HepG2 (cell line): ENCODE measurements around the gene ATXN7L2. TPM values are rescaled to one million over a fixed set of nuclear protein-coding genes. Genes with fewer than 3 reads are reported as not detected.

Source experiments
- ATAC-seq: fragments of 200-7000 bp; cut with Tn5 transposase; 3 replicates; pipeline ENCODE4 v1.9.1; 2020; ENCODE audit warnings: mild to moderate bottlenecking, moderate library complexity
- Bru-seq: library from RNA; stranded (reverse); fragments of 400-500 nt; gene quantifications from one replicate; lab custom pipeline; 2021; lab: Mats Ljungman, UMichigan
- BruChase-seq, 2 experiments: library from RNA; stranded (reverse); fragments of 400-500 nt; gene quantifications; one replicate each; lab custom pipeline; 2021; lab: Mats Ljungman, UMichigan
- BruUV-seq: library from RNA; stranded (reverse); fragments of 400-500 nt; replicated peaks from 2 replicates; lab custom pipeline; 2021; lab: Mats Ljungman, UMichigan
- CTCF ChIA-PET: fragments of 300-600 bp; formaldehyde crosslinking; extraction: SDS; loops from one replicate; lab custom pipeline; 2021; ENCODE audit warnings: low total read pairs, inconsistent platforms, low intra/inter-chr PET ratio; lab: Yijun Ruan, JAX
- POLR2A ChIA-PET: fragments of 350-600 bp; sonication (Branson Sonifier 250); formaldehyde crosslinking; loops from one replicate; lab custom pipeline; 2020; ENCODE audit warnings: antibody characterized with exemption, inconsistent platforms; lab: Yijun Ruan, JAX
- DNase-seq: peaks from one replicate; pipeline ENCODE4 v3.0.0-alpha.2; 2015; ENCODE audit warnings: low spot score
- FAIRE-seq: peaks from 3 replicates; lab custom pipeline; 2011; peaks lifted over from hg19 to GRCh38; lab: Jason Lieb, UNC
- H2AFZ ChIP-seq: one replicate; pipeline ENCODE4 v1.6.1; 2011; ENCODE audit warnings: low read length, inconsistent platforms
- H3K27ac ChIP-seq: fragments of 300-600 bp; 3 replicates; pipeline ENCODE4 v1.8.0; 2011; ENCODE audit warnings: mixed run types, mild to moderate bottlenecking, mixed read lengths, low read length, inconsistent platforms; ENCODE audit not compliant: insufficient read depth; ENCODE audit errors: extremely low read length
- H3K27me3 ChIP-seq, 2 experiments: fragments of 200-600 bp in 1 of 2; 2 replicates in 1 of 2; 3 replicates in 1 of 2; pipeline versions ENCODE4 v1.6.0 to v1.8.0; 2011; ENCODE audit warnings: low read length in 2 of 2, mild to moderate bottlenecking in 2 of 2, moderate library complexity in 2 of 2, inconsistent platforms in 1 of 2; ENCODE audit not compliant: insufficient read depth in 2 of 2, control insufficient read depth in 1 of 2
- H3K36me3 ChIP-seq, 2 experiments: fragments of 200-600 bp in 1 of 2; replicated peaks in 1 of 2; 2 replicates in 1 of 2; 3 replicates in 1 of 2; pipeline versions ENCODE4 v1.5.1 to v1.8.0; 2011; ENCODE audit warnings: low read length in 2 of 2, inconsistent platforms in 1 of 2; ENCODE audit not compliant: insufficient read depth in 2 of 2, control insufficient read depth in 1 of 2
- H3K4me1 ChIP-seq: 2 replicates; pipeline ENCODE4 v1.5.1; 2012; ENCODE audit warnings: low read length, inconsistent platforms; ENCODE audit not compliant: insufficient read depth
- H3K4me2 ChIP-seq: 2 replicates; pipeline ENCODE4 v1.6.0; 2011; ENCODE audit warnings: low read depth, low read length, inconsistent platforms
- H3K4me3 ChIP-seq, 3 experiments: fragments of 200-600 bp in 1 of 3; sonication (generic), shearing (Covaris generic) in 1 of 3; replicated peaks in 1 of 3; 2 replicates each; pipeline ENCODE4 v1.5.1; 2011 to 2016; ENCODE audit warnings: low read length in 3 of 3, inconsistent platforms in 2 of 3, low read depth in 2 of 3, mild to moderate bottlenecking in 2 of 3, control low read depth in 1 of 3, mixed read lengths in 1 of 3; ENCODE audit not compliant: insufficient read depth in 1 of 3
- H3K79me2 ChIP-seq: one replicate; pipeline ENCODE4 v1.6.1; 2011; ENCODE audit warnings: low read length, inconsistent platforms; ENCODE audit not compliant: insufficient read depth
- H3K9ac ChIP-seq: 2 replicates; pipeline ENCODE4 v1.6.0; 2011; ENCODE audit warnings: mild to moderate bottlenecking, low read depth, low read length, inconsistent platforms; ENCODE audit not compliant: insufficient read depth
- H3K9me3 ChIP-seq: 2 replicates; pipeline ENCODE4 v1.5.1; 2012; ENCODE audit warnings: mild to moderate bottlenecking, low read length
- H4K20me1 ChIP-seq: 2 replicates; pipeline ENCODE4 v1.6.0; 2011; ENCODE audit warnings: inconsistent platforms, mild to moderate bottlenecking, low read length, moderate library complexity; ENCODE audit not compliant: insufficient read depth
- BRD4 ChIP-seq: sonication (generic); formaldehyde crosslinking; IDR thresholded peaks from 2 replicates; pipeline ENCODE4 v1.4.0; 2020; ENCODE audit warnings: missing genetic modification reagents
- FOXC1 ChIP-seq: sonication (generic); formaldehyde crosslinking; IDR thresholded peaks from 2 replicates; pipeline ENCODE4 v1.8.0; 2022; ENCODE audit warnings: mild to moderate bottlenecking, missing genetic modification reagents, borderline replicate concordance
- HHEX ChIP-seq: IDR thresholded peaks from 2 replicates; pipeline ENCODE4 v1.6.1; 2016; ENCODE audit warnings: control low read depth
- SKI ChIP-seq: fragments of 450-650 bp; IDR thresholded peaks from one replicate; pipeline ENCODE4 v1.6.1; 2018; ENCODE audit warnings: mild to moderate bottlenecking; ENCODE audit not compliant: partially characterized antibody
- SMAD1 ChIP-seq: sonication (generic); formaldehyde crosslinking; IDR thresholded peaks from 2 replicates; pipeline ENCODE4 v1.4.0; 2020; ENCODE audit warnings: missing genetic modification reagents, low read depth, mild to moderate bottlenecking, borderline replicate concordance
- TBX3 ChIP-seq: fragments of 450-650 bp; IDR thresholded peaks from 2 replicates; pipeline ENCODE4 v1.6.1; 2017; ENCODE audit warnings: antibody characterized with exemption, mild to moderate bottlenecking, inconsistent platforms, borderline replicate concordance
- ZC3H4 ChIP-seq: sonication (generic); formaldehyde crosslinking; IDR thresholded peaks from 2 replicates; pipeline ENCODE4 v1.4.0; 2020; ENCODE audit warnings: missing genetic modification reagents, borderline replicate concordance
- ZNF3 ChIP-seq: IDR thresholded peaks from 2 replicates; pipeline ENCODE4 v1.7.0; 2017; ENCODE audit warnings: inconsistent platforms
- ZNF441 ChIP-seq: sonication (generic); formaldehyde crosslinking; IDR thresholded peaks from 2 replicates; pipeline ENCODE4 v1.7.0; 2021; ENCODE audit warnings: missing genetic modification reagents, borderline replicate concordance
- ZNF589 ChIP-seq: sonication (generic); formaldehyde crosslinking; conservative IDR thresholded peaks from 2 replicates; pipeline ENCODE4 v1.8.0; 2022; ENCODE audit warnings: mild to moderate bottlenecking, moderate library complexity, missing genetic modification reagents
- ZNF7 ChIP-seq: IDR thresholded peaks from 2 replicates; pipeline ENCODE4 v1.6.1; 2016; ENCODE audit warnings: missing biosample characterization, missing genetic modification reagents
- ZNF720 ChIP-seq: sonication (generic); formaldehyde crosslinking; IDR thresholded peaks from 2 replicates; pipeline ENCODE4 v1.4.0; 2020; ENCODE audit warnings: missing genetic modification reagents
- ZNF878 ChIP-seq: sonication (generic); formaldehyde crosslinking; IDR thresholded peaks from 2 replicates; pipeline ENCODE4 v1.8.1; 2023; ENCODE audit warnings: mild to moderate bottlenecking, missing genetic modification reagents, moderate library complexity
- WGBS: methylation state at CpG from one replicate; pipeline ENCODE4 v1.1.6; 2017; ENCODE audit warnings: low lambda C conversion rate; 5-methylcytosine and 5-hydroxymethylcytosine counted together
- in situ Hi-C: cut with HindIII; loops from 2 replicates; pipeline ENCODE4 v1.10.0; 2017; ENCODE audit warnings: low pct_unique_long_range_greater_than_20kb; ENCODE audit not compliant: extremely low pct_ligation_motif_present
- intact Hi-C: fragments of 100-400 bp; cut with micrococcal nuclease; formaldehyde crosslinking; loops from one replicate; pipeline ENCODE4 v1.10.0; 2022; ENCODE audit not compliant: unreplicated experiment
- long read RNA-seq, 2 experiments: library from RNA in 1 of 2; library from polyadenylated mRNA in 1 of 2; stranded (forward) in 1 of 2; unstranded in 1 of 2; transcript quantifications; one replicate each; pipeline ENCODE4 v2.0.0, GENCODE V29; 2019 to 2022
- polyA minus RNA-seq, 3 experiments: library from RNA; depleted of rRNA, polyadenylated mRNA; stranded (reverse); fragments of >200 nt; gene quantifications; 2 replicates each; pipeline ENCODE4 v1.2.3, GENCODE V29; 2011; ENCODE audit warnings: low replicate concordance in 1 of 3
- polyA plus RNA-seq, 8 experiments: library from polyadenylated mRNA; depleted of rRNA in 3 of 8; stranded (reverse) in 7 of 8; unstranded in 1 of 8; fragments of >200 nt; fragmentation: Illumina TruSeq in 4 of 8; extraction: Trizol in 4 of 8; gene quantifications; 2 replicates each; pipeline versions ENCODE4 v1.2.1 to v1.2.3, GENCODE V29; 2011 to 2016; ENCODE audit warnings: low read depth in 4 of 8, missing spikeins in 1 of 8, mixed read lengths in 1 of 8; ENCODE audit not compliant: insufficient read depth in 1 of 8
- total RNA-seq, 5 experiments: library from RNA; depleted of rRNA; stranded (reverse); fragments of >200 nt; fragmentation: Illumina TruSeq; extraction: Trizol; gene quantifications; 2 replicates each; pipeline ENCODE4 v1.2.3, GENCODE V29; 2016; ENCODE audit warnings: low read depth in 1 of 5
- TF ChIP-seq, protein P1 (sequence below): sonication (generic); formaldehyde crosslinking; IDR thresholded peaks from 2 replicates; pipeline ENCODE4 v1.4.0; 2020; ENCODE audit warnings: missing genetic modification reagents

The ATXN7L2 gene, protein sequence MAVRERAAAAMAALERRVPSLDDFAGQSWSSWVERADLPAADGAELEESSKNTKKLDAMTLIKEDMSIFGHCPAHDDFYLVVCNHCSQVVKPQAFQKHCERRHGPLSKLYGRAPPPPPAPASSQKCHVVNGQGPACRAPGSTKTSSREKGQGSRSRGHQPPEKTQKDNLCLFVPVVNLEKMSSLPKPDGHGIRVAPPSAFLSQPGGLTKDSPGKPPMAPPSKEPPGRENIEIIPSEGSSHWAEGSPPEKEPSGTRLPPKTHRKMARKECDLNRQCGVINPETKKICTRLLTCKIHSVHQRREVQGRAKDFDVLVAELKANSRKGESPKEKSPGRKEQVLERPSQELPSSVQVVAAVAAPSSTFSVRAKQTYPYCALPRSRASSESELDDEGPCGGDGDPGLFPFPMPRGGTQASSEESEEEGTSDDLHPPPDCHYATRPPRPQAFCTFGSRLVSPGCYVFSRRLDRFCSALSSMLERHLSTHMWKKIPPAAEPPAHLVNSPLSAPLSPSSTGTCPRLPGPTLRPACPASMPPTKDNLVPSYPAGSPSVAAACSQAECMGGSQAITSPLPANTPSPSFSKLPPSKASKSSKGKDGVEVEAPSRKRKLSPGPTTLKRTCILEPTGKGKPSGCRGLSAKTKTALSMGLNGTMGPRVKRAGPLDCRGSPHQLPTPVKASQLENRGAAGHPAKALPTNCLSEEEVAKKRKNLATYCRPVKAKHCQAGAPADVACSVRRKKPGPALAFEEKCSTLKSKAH
- 1.3 and 2.7 TPM in 2 replicates for total RNA-seq (2016; rRNA removed; fragmentation: Illumina TruSeq; extraction: Trizol)
- total RNA-seq (2016; cell fraction: cytosol; rRNA removed; fragmentation: Illumina TruSeq; extraction: Trizol; ENCODE audit: low read depth), result 1.7 and 1.9 TPM in 2 replicates
- total RNA-seq (2016; cell fraction: insoluble cytoplasmic fraction; rRNA removed; fragmentation: Illumina TruSeq; extraction: Trizol), result 1.6 and 2.7 TPM in 2 replicates
- total RNA-seq (2016; cell fraction: membrane; rRNA removed; fragmentation: Illumina TruSeq; extraction: Trizol), result 2.1 and 2.6 TPM in 2 replicates
- total RNA-seq (2016; cell fraction: nucleus; rRNA removed; fragmentation: Illumina TruSeq; extraction: Trizol), result 3.2 and 3.4 TPM in 2 replicates
- 2.8 and 3.0 TPM in 2 replicates for polyA plus RNA-seq (2011; rRNA removed)
- 1.3 and 2.3 TPM in 2 replicates for polyA plus RNA-seq (2011; cell fraction: cytosol; rRNA removed)
- polyA plus RNA-seq (2011; cell fraction: nucleus; rRNA removed), result 14.3 and 20.6 TPM in 2 replicates
- 1.5 and 1.8 TPM in 2 replicates for polyA plus RNA-seq (2012)
- polyA plus RNA-seq (2016; cell fraction: cytosol; fragmentation: Illumina TruSeq; extraction: Trizol; ENCODE audit: low read depth), result 1.1 and 1.3 TPM in 2 replicates
- polyA plus RNA-seq (2016; cell fraction: insoluble cytoplasmic fraction; fragmentation: Illumina TruSeq; extraction: Trizol; ENCODE audit: low read depth), result 2.1 and 2.2 TPM in 2 replicates
- 1.7 and 2.1 TPM in 2 replicates for polyA plus RNA-seq (2016; cell fraction: membrane; fragmentation: Illumina TruSeq; extraction: Trizol; ENCODE audit: low read depth)
- 8.6 and 9.8 TPM in 2 replicates for polyA plus RNA-seq (2016; cell fraction: nucleus; fragmentation: Illumina TruSeq; extraction: Trizol; ENCODE audit: insufficient read depth, low read depth)
- polyA minus RNA-seq (2011; rRNA and poly(A)+ RNA removed; ENCODE audit: low replicate concordance), result 5.7 and 8.5 TPM in 2 replicates
- polyA minus RNA-seq (2011; cell fraction: cytosol; rRNA and poly(A)+ RNA removed), result 0.97 and 1.4 TPM in 2 replicates
- 10.9 and 15.0 TPM in 2 replicates for polyA minus RNA-seq (2011; cell fraction: nucleus; rRNA and poly(A)+ RNA removed)
- percentile 61 among the genes with signal in this experiment for Bru-seq, nascent RNA
- percentile 70 among the genes with signal in this experiment for BruChase-seq, experiment 1, labeled RNA remaining after a 6-hour chase
- percentile 59 among the genes with signal in this experiment for BruChase-seq, experiment 2, labeled RNA remaining after a 2-hour chase
- long read RNA-seq, experiment 1, partial matches to known transcripts, result 2 of 3 reads
- long read RNA-seq, experiment 1, other reads (novel, unspliced or antisense), result 1 of 3 reads
- long read RNA-seq, experiment 2, partial matches to known transcripts, result 2 of 7 reads
- long read RNA-seq, experiment 2, other reads (novel, unspliced or antisense), result 5 of 7 reads

GRCh38 chr1:109483672-109484518 lies at the start of gene ATXN7L2:
Gene ATXN7L2, plus strand, starts transcription at chr1:109483905. Its CDS starts 49 bp downstream, at chr1:109483954.
- ChIA-PET POLR2A (interaction anchor here (0.6 to 1.9 kb wide), 10 partner anchors 10 to 270 kb away, joined by 3 to 10 read pairs (median 4); partner anchors contain the start of genes AMIGO1, CYB561D1, PSMA5 and SARS1), CTCF (no interaction called here)
- FAIRE-seq, result no peak
- peak within 1 kb of the TSS; percentile 95 for H2AFZ ChIP-seq
- BruUV-seq, result no TSS peak
- peak within 1 kb of the TSS; percentile 97 for H3K4me2 ChIP-seq
- H3K27me3 ChIP-seq, result peaks cover 1 to 17% of the 10 kb centered on the region in 2 experiments; a peak in 4 of 5 replicates
- peak within 1 kb of the TSS; percentile 75 to 92 (median 78) for H3K4me3 ChIP-seq
- 3% methylated on average over 24 of the region's 73 CpGs for WGBS
- H3K4me1 ChIP-seq, result peaks cover 19% of the 10 kb centered on the region
- intact Hi-C loops, result no loop called here
- H3K36me3 ChIP-seq, result no peaks in the 10 kb centered on the region; a peak in 1 of 5 replicates
- peak; percentile 84 for DNase-seq
- peak within 1 kb of the TSS; percentile 91 for H3K9ac ChIP-seq
- in situ Hi-C loops, result loop anchor here (5.0 kb wide), 1 partner anchor 57 kb away; the partner anchor contains the start of gene PSMA5
- peak within 1 kb of the TSS; percentile 83 for H3K27ac ChIP-seq
- ATAC-seq, result peak; percentile 84
- no peaks in the 10 kb centered on the region for H4K20me1 ChIP-seq
- H3K79me2 ChIP-seq, result no peaks in the 10 kb centered on the region
- H3K9me3 ChIP-seq, result no peaks in the 10 kb centered on the region
- TF ChIP-seq SMAD1 (CRISPR knock-in tag) (no peak), HHEX (CRISPR knock-in tag) (no peak), ZNF441 (CRISPR knock-in tag) (0 out of 2 replicates have a peak, but pooled peaks have one; percentile 37), SKI (no peak), BRD4 (CRISPR knock-in tag) (peak; percentile 90), ZNF878 (CRISPR knock-in tag) (no peak), ZC3H4 (CRISPR knock-in tag) (peak; percentile 52; the same call in 1 of the 2 replicates), ZNF589 (CRISPR knock-in tag) (0 out of 2 replicates have a peak, but pooled peaks have one; percentile 39), TBX3 (peak; percentile 66; the same call in 1 of the 2 replicates), ZNF720 (no peak), ZNF7 (CRISPR knock-in tag) (no peak), FOXC1 (CRISPR knock-in tag) (peak; percentile 87; the same call in 1 of the 2 replicates), ZNF3 (CRISPR knock-in tag) (no peak)
- TF ChIP-seq, protein P1, sequence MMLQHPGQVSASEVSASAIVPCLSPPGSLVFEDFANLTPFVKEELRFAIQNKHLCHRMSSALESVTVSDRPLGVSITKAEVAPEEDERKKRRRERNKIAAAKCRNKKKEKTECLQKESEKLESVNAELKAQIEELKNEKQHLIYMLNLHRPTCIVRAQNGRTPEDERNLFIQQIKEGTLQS (CRISPR knock-in tag), result peak; percentile 39; the same call in 1 of the 2 replicates
